HG02759 (cell line): ENCODE measurements around the gene PWP1.
"Not testable (repeated sequence)": the region's sequence is repeated elsewhere in the genome, so short reads cannot be mapped to it uniquely, and the experiment has no call there.

Experiments
- ATAC-seq: cut with Tn5 transposase; IDR thresholded peaks from one replicate; pipeline ENCODE4 v1.9.1; 2021; ENCODE audit warnings: mild to moderate bottlenecking, moderate library complexity; ENCODE audit not compliant: unreplicated experiment

Gene PWP1

GRCh38 chr12:107667464-107667863, 18.1 kb upstream of the PWP1 start:
- ATAC-seq: no peak

- no peak for ATAC-seq
Observed at GRCh38 chr12:107668320-107669098, 17.1 kb upstream of the PWP1 start.

GRCh38 chr12:107669946-107670345, 15.7 kb upstream of the PWP1 start:
- no peak for ATAC-seq

- no peak for ATAC-seq
Observed at GRCh38 chr12:107670999-107671643, 14.5 kb upstream of the PWP1 start.

GRCh38 chr12:107677671-107678070, 7.9 kb upstream of the PWP1 start:
- ATAC-seq: no peak

GRCh38 chr12:107679336-107679735, 6.3 kb upstream of the PWP1 start:
- no peak for ATAC-seq

GRCh38 chr12:107681455-107681835, 4.2 kb upstream of the PWP1 start:
- ATAC-seq: no peak

- no peak for ATAC-seq
Observed at GRCh38 chr12:107681836-107682820, 3.5 kb upstream of the PWP1 start.

GRCh38 chr12:107684029-107684795, 1.4 kb upstream of the PWP1 start:
- ATAC-seq: no peak

GRCh38 chr12:107684990-107685359, 624 bp upstream of the PWP1 start:
- no peak for ATAC-seq

GRCh38 chr12:107695772-107696171, 10.2 kb downstream of the PWP1 start:
- ATAC-seq: not testable (repeated sequence)

- ATAC-seq: no peak
Observed at GRCh38 chr12:107702106-107702505, 16.5 kb downstream of the PWP1 start.

GRCh38 chr12:107704041-107704440, 18.4 kb downstream of the PWP1 start:
- no peak for ATAC-seq

GRCh38 chr12:107705522-107705921, 19.9 kb downstream of the PWP1 start:
- ATAC-seq: not testable (repeated sequence)

GRCh38 chr12:107715780-107716179, 30.2 kb downstream of the PWP1 start:
- ATAC-seq: no peak

- no peak for ATAC-seq
Observed at GRCh38 chr12:107718606-107719005, 33.0 kb downstream of the PWP1 start.

GRCh38 chr12:107727327-107727726, 41.7 kb downstream of the PWP1 start:
- not testable (repeated sequence) for ATAC-seq

- ATAC-seq: not testable (repeated sequence)
Observed at GRCh38 chr12:107727742-107728141, 42.1 kb downstream of the PWP1 start.

- no peak for ATAC-seq
Observed at GRCh38 chr12:107730618-107731341, 45.2 kb downstream of the PWP1 start.

GRCh38 chr12:107731366-107731765, 45.8 kb downstream of the PWP1 start:
- no peak for ATAC-seq
